CD14-positive monocyte (primary cell): ENCODE data around the gene AR. TPM values are rescaled to one million over a fixed set of nuclear protein-coding genes. Genes with fewer than 3 reads are reported as not detected.

Experiments
- DNase-seq, 3 donors: peaks; one replicate each; pipeline ENCODE4 v3.0.0-alpha.2; 2011 to 2022
- H2AFZ ChIP-seq: 2 replicates; pipeline ENCODE4 v1.6.0; 2012; ENCODE audit warnings: mild to moderate bottlenecking, low read depth, low read length, inconsistent platforms; ENCODE audit not compliant: insufficient read depth, poor library complexity, severe bottlenecking
- H3K27ac ChIP-seq, 2 donors: 1 replicate in 1 of 2; 2 replicates in 1 of 2; pipeline ENCODE4 v1.5.1; 2012 to 2013; ENCODE audit warnings: low read length in 2 of 2, control low read depth in 1 of 2, inconsistent platforms in 1 of 2, low read depth in 1 of 2, mild to moderate bottlenecking in 1 of 2
- H3K27me3 ChIP-seq, 2 donors: one replicate each; pipeline versions ENCODE4 v1.6.0 to v1.6.1; 2011 to 2013; ENCODE audit warnings: low read length in 2 of 2; ENCODE audit not compliant: control insufficient read depth in 2 of 2, insufficient read depth in 2 of 2
- H3K36me3 ChIP-seq, 2 donors: replicated peaks in 1 of 2; 1 replicate in 1 of 2; 2 replicates in 1 of 2; pipeline versions ENCODE4 v1.5.1 to v1.6.1; 2012 to 2013; ENCODE audit warnings: low read length in 2 of 2, control low read depth in 1 of 2, inconsistent platforms in 1 of 2, mild to moderate bottlenecking in 1 of 2; ENCODE audit not compliant: insufficient read depth in 2 of 2, control insufficient read depth in 1 of 2
- H3K4me1 ChIP-seq, 2 donors: 1 replicate in 1 of 2; 2 replicates in 1 of 2; pipeline versions ENCODE4 v1.5.1 to v1.6.1; 2012 to 2013; ENCODE audit warnings: low read length in 2 of 2, control low read depth in 1 of 2, inconsistent platforms in 1 of 2, mild to moderate bottlenecking in 1 of 2, moderate library complexity in 1 of 2; ENCODE audit not compliant: insufficient read depth in 2 of 2, control insufficient read depth in 1 of 2
- H3K4me2 ChIP-seq: replicated peaks from 2 replicates; pipeline ENCODE3; 2012; ENCODE audit warnings: low read length, moderate library complexity, mild to moderate bottlenecking; ENCODE audit not compliant: poor library complexity, severe bottlenecking; ENCODE audit errors: extremely low read depth
- H3K4me3 ChIP-seq, 3 experiments: fragments of 200-600 bp in 1 of 3; sonication (generic) in 1 of 3; replicated peaks in 1 of 3; 1 replicate in 2 of 3; 2 replicates in 1 of 3; pipeline ENCODE4 v1.5.1; 2011 to 2013; ENCODE audit warnings: low read length in 3 of 3, mild to moderate bottlenecking in 3 of 3, control low read depth in 2 of 3, low read depth in 2 of 3, inconsistent platforms in 1 of 3, moderate library complexity in 1 of 3
- H3K79me2 ChIP-seq: 2 replicates; pipeline ENCODE4 v1.6.0; 2012; ENCODE audit warnings: mild to moderate bottlenecking, control low read depth, inconsistent platforms, low read length, moderate library complexity; ENCODE audit not compliant: insufficient read depth
- H3K9ac ChIP-seq: 2 replicates; pipeline ENCODE4 v1.6.0; 2017; ENCODE audit warnings: low read length, mild to moderate bottlenecking; ENCODE audit not compliant: insufficient read depth, poor library complexity, severe bottlenecking
- H3K9me3 ChIP-seq, 2 donors: replicated peaks in 1 of 2; 1 replicate in 1 of 2; 2 replicates in 1 of 2; pipeline versions ENCODE4 v1.5.1 to v1.6.1; 2012 to 2013; ENCODE audit warnings: low read length in 2 of 2, control low read depth in 1 of 2; ENCODE audit not compliant: control insufficient read depth in 1 of 2, insufficient read depth in 1 of 2
- H4K20me1 ChIP-seq: 2 replicates; pipeline ENCODE4 v1.6.0; 2012; ENCODE audit warnings: mild to moderate bottlenecking, low read length, control low read depth, moderate library complexity; ENCODE audit not compliant: insufficient read depth
- H3K27ac Mint-ChIP-seq, 7 donors: one replicate each; pipeline ENCODE4 v1.8.0; 2020; ENCODE audit warnings: mild to moderate bottlenecking in 7 of 7, mixed read lengths in 7 of 7, moderate library complexity in 6 of 7, inconsistent platforms in 2 of 7
- H3K27me3 Mint-ChIP-seq, 3 donors: one replicate each; pipeline ENCODE4 v1.8.0; 2021 to 2022; ENCODE audit warnings: low read depth in 3 of 3, mild to moderate bottlenecking in 3 of 3, mixed read lengths in 3 of 3, moderate library complexity in 3 of 3, inconsistent platforms in 1 of 3
- H3K36me3 Mint-ChIP-seq, 2 donors: one replicate each; pipeline ENCODE4 v1.8.0; 2020; ENCODE audit warnings: mixed read lengths in 2 of 2, inconsistent platforms in 1 of 2, mild to moderate bottlenecking in 1 of 2
- H3K4me1 Mint-ChIP-seq: one replicate; pipeline ENCODE4 v1.8.0; 2020; ENCODE audit warnings: mild to moderate bottlenecking, mixed read lengths
- H3K4me3 Mint-ChIP-seq, 2 donors: one replicate each; pipeline ENCODE4 v1.8.0; 2020; ENCODE audit warnings: mild to moderate bottlenecking in 2 of 2, mixed read lengths in 2 of 2, moderate library complexity in 1 of 2
- H3K9me3 Mint-ChIP-seq, 7 donors: one replicate each; pipeline ENCODE4 v1.8.0; 2020 to 2022; ENCODE audit warnings: mixed read lengths in 7 of 7, mild to moderate bottlenecking in 6 of 7, moderate library complexity in 6 of 7, inconsistent platforms in 2 of 7
- CTCF ChIP-seq: fragments of 200-600 bp; IDR thresholded peaks from one replicate; pipeline ENCODE4 v1.8.0; 2022; ENCODE audit warnings: antibody characterized with exemption, mild to moderate bottlenecking
- WGBS: methylation state at CpG from one replicate; pipeline ENCODE4 v1.1.5; 2013; ENCODE audit warnings: missing lambda C conversion rate; ENCODE audit not compliant: insufficient coverage; 5-methylcytosine and 5-hydroxymethylcytosine counted together
- intact Hi-C, 2 donors: fragments of 100-400 bp; cut with micrococcal nuclease; formaldehyde crosslinking; loops; one replicate each; pipeline versions ENCODE4 v1.15.0 to v1.15.1; 2023
- polyA plus RNA-seq, 3 donors: library from polyadenylated mRNA; depleted of rRNA in 1 of 3; unstranded in 2 of 3; stranded (reverse) in 1 of 3; fragments of 300-500 nt in 2 of 3; fragments of >200 nt in 1 of 3; fragmentation: Illumina TruSeq in 2 of 3; gene quantifications; 1 replicate in 2 of 3; 2 replicates in 1 of 3; pipeline ENCODE4 v1.2.3, GENCODE V29; 2012 to 2021

AR gene
- polyA plus RNA-seq, 3 donors: not detected

- no CpG with 5 or more reads among the region's 3 CpGs for WGBS
- intact Hi-C loops: no loop called here
Measured at GRCh38 chrX:67585401-67585800, 41.6 kb downstream of the AR start.

DNA sequence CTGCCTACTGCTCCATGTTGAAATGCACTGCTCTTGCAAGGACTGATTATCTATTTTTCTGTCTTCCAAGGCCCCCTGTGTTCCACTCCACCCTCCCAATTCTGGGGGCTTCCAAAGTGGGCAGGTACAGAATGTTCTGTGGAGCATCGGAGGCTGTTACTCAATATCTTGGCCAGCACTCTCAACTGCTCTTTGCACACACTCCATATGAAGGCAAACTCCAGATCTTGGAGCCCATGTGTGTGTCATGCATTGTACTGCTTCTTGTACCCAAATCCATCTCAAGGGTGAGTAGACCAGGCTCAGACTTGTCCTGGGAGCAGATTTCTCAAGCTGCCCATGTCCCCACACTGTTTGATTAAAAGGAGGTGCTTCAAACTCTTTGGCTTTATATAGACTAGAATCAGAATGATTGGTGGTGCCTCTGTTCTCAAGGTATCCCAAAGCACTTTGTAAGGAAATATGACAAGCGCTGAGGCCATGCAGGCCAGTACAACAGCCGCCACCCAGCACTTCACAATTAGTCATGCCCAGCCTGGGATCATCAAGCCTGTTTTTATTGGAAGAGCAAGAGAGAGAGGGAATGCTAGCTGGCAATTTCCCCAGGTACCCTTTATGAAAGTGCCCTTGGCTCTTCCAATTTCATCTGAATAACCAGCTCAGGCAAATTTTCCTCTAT is 44.3 kb downstream of the AR start:
- H3K27me3 ChIP-seq: no peaks in the 10 kb centered on the region
- no peaks in the 10 kb centered on the region for H3K9me3 ChIP-seq
- no peak for DNase-seq
- no peak for TF ChIP-seq CTCF
- H3K4me3 ChIP-seq: no peak overlapping the region
- no peaks in the 10 kb centered on the region for H3K4me1 ChIP-seq
- H3K27ac Mint-ChIP-seq: peak overlapping the region in 2 of 7 donors; percentile 20 to 22
- peaks cover 0 to 7% (median 2%) of the 10 kb centered on the region in 7 donors for H3K9me3 Mint-ChIP-seq
- H3K79me2 ChIP-seq: no peaks in the 10 kb centered on the region
- no peak overlapping the region for H3K27ac ChIP-seq
- H3K4me3 Mint-ChIP-seq: no peak overlapping the region
- H3K36me3 Mint-ChIP-seq: no peaks in the 10 kb centered on the region
- H2AFZ ChIP-seq: no peak overlapping the region
- intact Hi-C loops: no loop called here
- no CpG with 5 or more reads among the region's 3 CpGs for WGBS
- H3K27me3 Mint-ChIP-seq: peaks cover 0 to 5% (median 1%) of the 10 kb centered on the region in 3 donors
- no peak overlapping the region for H3K9ac ChIP-seq
- no peaks in the 10 kb centered on the region for H3K36me3 ChIP-seq
- no peaks in the 10 kb centered on the region for H4K20me1 ChIP-seq
- no peak overlapping the region for H3K4me2 ChIP-seq
- H3K4me1 Mint-ChIP-seq: no peaks in the 10 kb centered on the region

More at GRCh38 chrX:67585401-67585800, 41.6 kb downstream of the AR start:
- H3K4me2 ChIP-seq: no peak overlapping the region
- Mint-ChIP-seq H3K4me1 (no peaks in the 10 kb centered on the region), H3K4me3 (no peak overlapping the region), H3K36me3 (no peaks in the 10 kb centered on the region), H3K27ac (no peak overlapping the region), H3K9me3 (peaks cover 0 to 7% (median 2%) of the 10 kb centered on the region in 7 donors), H3K27me3 (peaks cover 0 to 5% (median 1%) of the 10 kb centered on the region in 3 donors)
- no peak overlapping the region for H3K9ac ChIP-seq
- H4K20me1 ChIP-seq: no peaks in the 10 kb centered on the region
- H3K9me3 ChIP-seq: no peaks in the 10 kb centered on the region
- H3K36me3 ChIP-seq: no peaks in the 10 kb centered on the region
- H3K27ac ChIP-seq: no peak overlapping the region
- TF ChIP-seq CTCF: no peak
- H3K27me3 ChIP-seq: no peaks in the 10 kb centered on the region
- no peak overlapping the region for H2AFZ ChIP-seq
- no peak for DNase-seq
- H3K4me3 ChIP-seq: no peak overlapping the region
- H3K79me2 ChIP-seq: no peaks in the 10 kb centered on the region
- H3K4me1 ChIP-seq: no peaks in the 10 kb centered on the region
